Measurements from ENCODE around the gene EFCAB14.
"Not testable (repeated sequence)": the region's sequence is repeated elsewhere in the genome, so short reads cannot be mapped to it uniquely, and the experiment has no call there.

EFCAB14 gene

DNA sequence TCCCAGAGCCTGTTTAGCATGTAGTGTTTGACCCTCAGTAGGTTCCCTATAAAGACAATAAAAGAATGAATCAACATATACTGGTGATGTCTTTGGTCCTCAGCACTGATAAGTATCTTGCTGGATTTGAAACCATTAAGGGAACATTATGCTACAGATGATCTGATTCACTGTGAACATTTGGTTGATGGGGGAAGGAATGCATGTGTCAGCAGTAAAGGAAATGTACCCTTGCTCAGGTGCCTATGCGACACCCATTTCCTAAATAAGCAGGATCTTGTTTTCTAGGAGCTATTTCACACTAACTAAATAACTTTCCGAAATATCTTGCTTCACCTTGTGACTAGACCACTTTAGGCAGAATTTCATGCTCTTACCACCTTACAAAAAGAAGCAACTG is 34.2 kb downstream of the EFCAB14 start:
- no peak for DNase-seq (ENCODE audit: low spot score)

DNA sequence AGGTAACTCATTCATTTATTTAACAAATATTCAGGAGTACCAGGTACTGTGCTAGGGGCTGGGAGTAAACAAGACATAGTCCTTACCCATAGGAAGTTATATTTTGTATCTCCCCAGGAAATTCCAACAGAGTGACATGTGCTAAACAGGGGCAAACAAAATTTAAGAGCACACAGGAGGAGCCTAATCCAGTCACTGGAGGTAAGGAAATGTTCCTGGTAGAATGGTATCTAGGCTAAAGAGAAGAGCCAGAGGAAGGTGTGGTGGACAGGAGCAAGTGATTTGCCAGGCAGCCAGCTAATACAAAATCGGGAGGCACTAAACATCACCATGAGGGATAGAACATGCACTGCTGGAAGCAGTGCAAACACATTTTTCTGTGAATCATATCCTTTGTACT is 36.9 kb downstream of the EFCAB14 start:
- DNase-seq (ENCODE audit: low spot score), result no peak

GRCh38 chr1:46681333-46682034 is 37.4 kb downstream of the EFCAB14 start:
- DNase-seq (ENCODE audit: low spot score), result no peak

GRCh38 chr1:46679789-46680573 is 38.9 kb downstream of the EFCAB14 start:
- DNase-seq (ENCODE audit: low spot score), result no peak

DNA sequence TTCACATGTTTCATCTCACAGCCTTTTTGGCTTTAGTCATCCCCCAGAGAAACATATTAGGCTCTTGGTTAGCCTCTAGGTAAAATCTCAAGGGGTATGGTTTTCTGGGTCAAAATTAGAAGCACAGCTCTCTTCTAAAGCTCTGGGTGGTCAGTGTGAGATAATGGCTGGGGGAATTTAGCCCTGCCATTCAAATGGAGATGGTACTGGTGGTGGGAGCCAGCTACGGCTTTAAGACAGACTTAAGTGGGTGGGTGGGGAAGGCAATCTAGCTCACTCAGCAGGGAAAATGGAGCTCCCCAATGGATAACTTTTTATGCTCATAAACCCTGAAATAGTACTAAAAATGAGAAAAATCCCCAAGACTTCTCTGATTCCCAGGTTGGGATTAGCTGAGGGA is 41.6 kb downstream of the EFCAB14 start:
- no peak for DNase-seq (ENCODE audit: low spot score)

DNA sequence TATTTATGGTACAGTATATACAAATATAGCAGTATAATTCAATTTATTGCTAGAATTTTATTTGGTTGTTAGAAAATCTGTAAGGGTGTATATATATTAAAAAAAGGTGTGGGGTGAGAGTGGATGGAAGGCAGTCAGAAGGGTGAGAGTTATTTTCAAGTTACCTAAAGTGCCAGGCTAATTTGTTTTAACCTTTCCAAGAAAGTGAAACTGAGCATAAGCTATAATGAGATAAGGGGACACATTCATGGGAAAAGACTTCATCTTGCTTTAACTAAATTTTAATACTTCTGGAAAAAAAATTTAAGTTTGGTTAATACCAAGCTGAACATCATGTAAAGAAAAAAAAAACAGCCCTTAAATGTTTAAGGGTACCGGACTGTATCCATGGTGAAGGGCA is 42.4 kb downstream of the EFCAB14 start:
- no peak for DNase-seq (ENCODE audit: low spot score)

GRCh38 chr1:46675549-46676314 is 43.2 kb downstream of the EFCAB14 start:
- DNase-seq (ENCODE audit: low spot score), result no peak

DNA sequence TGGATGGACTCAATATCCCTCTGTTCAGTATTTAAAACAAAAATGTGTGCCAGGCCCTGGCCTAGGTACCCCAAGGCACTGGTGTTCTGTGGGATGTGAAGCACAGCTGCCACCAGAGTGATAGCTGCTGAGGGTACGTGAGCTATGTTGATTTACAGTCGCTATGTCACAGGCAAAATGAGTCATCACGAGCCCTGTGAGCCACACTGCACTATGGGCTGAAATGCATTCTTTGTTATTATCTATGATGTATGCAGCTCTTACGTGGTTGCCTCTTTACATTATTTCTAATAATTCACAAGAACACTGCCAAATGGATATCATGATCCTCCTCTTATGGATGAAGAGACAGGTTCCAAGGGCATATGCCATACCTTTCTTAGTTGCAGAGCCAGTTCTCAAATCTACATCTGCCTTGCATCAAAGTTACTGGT is 45.1 kb downstream of the EFCAB14 start:
- peak; percentile 75 for DNase-seq (ENCODE audit: low spot score)

DNA sequence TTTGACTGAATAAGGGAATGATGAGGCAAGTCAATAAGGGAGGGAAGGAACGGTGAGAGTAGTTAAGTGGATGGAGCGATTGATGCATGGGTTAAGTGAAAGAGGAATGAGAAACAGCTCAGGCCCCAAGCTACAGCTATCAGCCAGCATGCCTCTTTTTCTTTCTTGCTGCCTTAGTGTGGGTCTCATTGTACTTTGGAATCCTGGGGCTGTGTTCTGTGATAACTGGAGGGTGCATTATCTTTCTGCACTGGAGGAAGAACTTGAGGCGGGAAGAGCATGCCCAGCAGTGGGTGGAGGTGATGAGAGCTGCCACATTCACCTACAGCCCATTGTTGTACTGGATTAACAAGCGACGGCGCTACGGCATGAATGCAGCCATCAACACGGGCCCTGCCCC is 46.2 kb downstream of the EFCAB14 start:
- no peak for DNase-seq (ENCODE audit: low spot score)

DNA sequence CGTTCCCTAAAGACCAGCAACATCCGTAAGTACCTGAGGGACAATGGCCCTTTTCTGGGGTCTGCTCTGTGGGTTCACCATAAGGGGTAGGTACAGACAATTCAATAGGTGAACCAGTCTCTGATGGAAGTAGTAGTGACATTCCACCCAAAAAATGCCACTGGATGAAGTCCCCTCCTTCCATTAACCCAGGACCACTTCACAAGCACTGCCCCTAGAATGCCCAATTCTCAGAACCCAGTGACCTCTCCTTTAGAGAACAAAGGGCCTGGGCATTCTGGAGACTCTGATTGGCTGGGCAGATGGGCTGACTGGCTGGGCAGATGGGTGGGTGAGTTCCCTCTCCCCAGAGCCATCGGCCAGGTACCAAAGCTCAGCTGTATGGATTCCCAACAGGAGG is 47.4 kb downstream of the EFCAB14 start, which contains the start of gene TEX38:
TEX38 (plus strand) TSS at position 301 of the 400 bp plus-strand sequence; CDS start at position 382, 81 bp downstream.
- no peak for DNase-seq (ENCODE audit: low spot score)

DNA sequence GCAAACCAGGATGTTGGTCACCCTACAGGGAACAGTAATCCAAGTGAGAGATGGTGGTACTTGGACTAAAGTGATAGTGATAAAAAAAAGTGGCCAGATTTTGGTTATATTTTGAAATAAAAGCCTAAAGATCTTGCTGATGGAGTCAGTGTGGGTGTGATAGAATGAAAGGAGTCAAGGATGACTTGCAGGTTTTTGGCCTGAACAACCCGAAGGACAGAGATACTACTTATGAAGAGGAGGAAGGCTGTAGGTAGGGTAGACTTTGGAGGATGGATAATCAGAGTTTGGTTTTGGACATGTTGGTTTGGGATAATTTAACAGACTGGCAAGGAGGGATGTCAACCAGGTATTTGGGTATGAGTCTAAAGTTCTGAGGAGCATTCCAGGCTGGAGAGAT is 48.8 kb downstream of the EFCAB14 start:
- no peak for DNase-seq (ENCODE audit: low spot score)

DNA sequence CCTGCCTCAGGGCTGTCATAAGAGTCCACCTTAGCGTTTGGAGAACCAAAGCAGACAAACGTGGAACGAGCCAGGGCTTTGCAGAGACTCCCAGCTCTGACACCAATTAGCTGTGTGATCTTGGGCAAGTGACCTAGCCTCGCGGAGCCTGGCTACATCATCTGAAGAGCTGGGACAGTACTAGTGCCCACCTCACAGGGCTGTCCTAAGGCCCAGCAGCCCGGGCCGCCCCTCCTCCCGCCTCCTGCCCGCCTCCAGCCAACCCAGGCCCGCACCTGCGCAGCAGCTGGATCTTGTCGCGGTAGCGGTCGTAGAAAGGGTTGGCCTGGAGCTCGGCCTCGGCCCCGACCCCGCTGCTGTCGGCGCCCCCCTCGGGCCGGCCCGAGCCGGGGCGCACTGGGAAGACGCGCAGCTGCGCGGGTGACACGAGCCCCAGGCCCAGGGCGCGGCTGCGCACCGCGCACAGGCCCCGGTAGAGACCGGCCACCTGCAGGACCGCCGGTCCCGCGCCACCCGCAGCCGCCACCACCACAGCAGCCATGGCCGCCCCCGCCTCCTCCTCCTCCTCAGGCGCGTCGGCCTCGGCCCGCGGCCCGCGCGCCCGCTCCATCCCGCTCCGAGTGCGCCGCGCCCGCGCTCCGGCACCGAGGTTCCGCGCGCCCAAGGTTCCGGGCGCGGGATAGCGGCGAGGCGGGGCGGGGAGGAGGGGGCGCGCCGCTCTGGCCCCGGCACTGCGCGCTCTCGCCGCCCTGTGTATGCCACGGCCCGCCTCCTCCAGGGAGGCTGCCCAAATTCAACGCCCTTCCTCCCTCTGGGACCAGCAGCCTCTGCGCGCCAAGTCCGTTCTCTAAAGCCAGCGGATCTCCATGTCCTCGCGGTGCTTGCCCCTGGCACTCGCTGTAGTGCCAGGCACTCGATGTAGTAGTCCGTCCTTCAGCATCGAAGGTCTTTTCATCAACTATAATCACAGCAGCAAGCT is 50.8 kb downstream of the EFCAB14 start, which contains the start of gene ATPAF1:
ATPAF1 (minus strand) TSS at position 583 of the 979 bp plus-strand sequence; CDS start at position 541, 42 bp downstream.
- peak; percentile 76 for DNase-seq (ENCODE audit: low spot score)

GRCh38 chr1:46665983-46666382 is 52.9 kb downstream of the EFCAB14 start:
- DNase-seq (ENCODE audit: low spot score), result no peak

DNA sequence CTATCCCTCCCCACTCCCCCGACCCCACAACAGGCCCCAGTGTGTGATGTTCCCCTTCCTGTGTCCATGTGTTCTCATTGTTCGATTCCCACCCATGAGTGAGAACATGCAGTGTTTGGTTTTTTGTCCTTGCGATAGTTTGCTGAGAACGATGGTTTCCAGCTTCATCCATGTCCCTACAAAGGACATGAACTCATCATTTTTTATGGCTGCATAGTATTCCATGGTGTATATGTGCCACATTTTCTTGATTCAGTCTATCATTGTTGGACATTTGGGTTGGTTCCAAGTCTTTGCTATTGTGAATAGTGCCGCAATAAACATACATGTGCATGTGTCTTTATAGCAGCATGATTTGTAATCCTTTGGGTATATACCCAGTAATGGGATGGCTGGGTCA is 56.0 kb downstream of the EFCAB14 start:
- DNase-seq (ENCODE audit: low spot score), result not testable (repeated sequence)

GRCh38 chr1:46660116-46660515 is 58.8 kb downstream of the EFCAB14 start:
- DNase-seq (ENCODE audit: low spot score), result not testable (repeated sequence)

DNA sequence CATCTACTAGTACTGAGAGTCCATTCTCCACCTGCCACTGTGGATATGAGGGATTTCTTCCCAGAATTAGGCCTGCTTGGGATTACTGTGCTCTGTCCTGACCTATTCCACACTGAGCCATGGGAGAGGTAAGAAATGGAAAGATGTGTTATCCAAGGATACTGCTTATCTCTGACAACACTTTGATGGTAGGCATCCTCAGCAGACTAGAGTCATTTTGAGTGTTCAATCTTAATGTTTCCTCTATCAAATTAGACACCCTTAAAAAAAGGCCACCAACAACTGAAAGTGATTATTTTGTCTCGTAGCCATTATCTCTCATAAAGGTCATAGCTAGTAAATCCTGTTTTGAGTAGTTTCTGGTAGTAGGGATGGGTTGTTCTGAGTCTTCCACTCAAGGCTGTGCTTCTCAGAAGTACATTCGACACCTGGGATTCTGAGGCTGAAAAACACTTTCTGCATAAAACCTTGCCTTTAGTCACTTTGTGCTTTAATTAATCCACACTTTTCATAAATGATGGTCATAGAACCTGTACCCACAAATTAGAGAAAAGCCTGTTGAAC is 59.5 kb downstream of the EFCAB14 start:
- DNase-seq (ENCODE audit: low spot score), result no peak

DNA sequence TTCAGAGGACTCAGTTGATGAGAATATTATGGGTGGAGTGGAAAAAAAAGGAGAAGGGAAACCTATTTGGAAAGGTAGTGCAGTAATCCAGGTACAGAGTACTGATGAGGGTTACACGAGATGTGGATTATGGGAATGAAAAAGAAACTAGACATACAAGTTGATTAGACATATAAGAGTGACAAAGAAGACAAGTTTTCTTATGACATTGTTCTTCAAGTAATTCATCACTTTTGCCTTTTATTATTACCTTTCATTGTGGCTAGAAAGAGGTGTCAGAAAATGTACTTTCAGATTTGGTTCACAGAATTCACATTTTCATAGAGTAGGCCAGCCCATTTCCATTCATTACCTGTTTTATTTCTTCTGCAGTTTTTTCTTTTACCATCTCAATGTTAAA is 61.1 kb downstream of the EFCAB14 start:
- no peak for DNase-seq (ENCODE audit: low spot score)

GRCh38 chr1:46656643-46657042 is 62.3 kb downstream of the EFCAB14 start:
- DNase-seq (ENCODE audit: low spot score), result no peak

DNA sequence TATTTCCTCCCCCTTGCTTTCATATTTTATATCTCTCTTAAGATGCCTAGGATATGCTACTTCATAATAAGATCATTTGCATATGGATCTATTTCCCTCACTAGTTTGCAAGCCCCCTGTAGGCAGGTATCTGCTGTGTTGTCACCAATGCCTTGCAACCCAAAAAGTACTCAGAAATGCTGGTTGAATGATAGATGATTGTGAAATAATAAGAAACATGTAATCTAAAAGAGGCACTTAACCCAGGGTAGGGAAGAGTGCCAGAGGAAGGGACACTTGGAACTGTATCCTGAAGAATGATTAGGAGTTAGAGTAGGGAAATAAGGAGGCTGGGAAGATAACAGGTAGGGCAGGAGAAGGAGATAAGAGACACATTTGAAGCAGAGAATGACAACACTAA is 63.1 kb downstream of the EFCAB14 start:
- no peak for DNase-seq (ENCODE audit: low spot score)

DNA sequence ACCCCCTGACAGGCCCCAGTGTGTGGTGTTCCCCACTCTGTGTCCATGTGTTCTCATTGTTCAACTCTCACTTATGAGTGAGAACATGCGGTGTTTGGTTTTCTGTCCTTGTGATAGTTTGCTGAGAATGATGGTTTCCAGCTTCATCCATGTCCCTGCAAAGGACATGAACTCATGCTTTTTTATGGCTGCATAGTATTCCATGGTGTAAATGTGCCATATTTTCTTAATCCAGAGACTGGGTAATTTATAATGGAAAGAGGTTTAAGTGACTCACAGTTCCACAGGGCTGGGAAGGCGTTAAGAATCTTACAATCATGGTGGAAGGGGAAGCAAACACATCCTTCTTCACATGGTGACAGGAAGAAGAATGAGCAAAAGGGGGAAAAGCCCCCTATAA is 64.2 kb downstream of the EFCAB14 start:
- not testable (repeated sequence) for DNase-seq (ENCODE audit: low spot score)

GRCh38 chr1:46654012-46654411 is 64.9 kb downstream of the EFCAB14 start:
- DNase-seq (ENCODE audit: low spot score), result no peak

Data from RKO (cell line).